ENCODE data around the gene PPP1R1B. TPM values are rescaled to one million over a fixed set of nuclear protein-coding genes. Genes with fewer than 3 reads are reported as not detected.

Gene PPP1R1B
- total RNA-seq, 2 experiments from 2014 or later: not detected

DNA sequence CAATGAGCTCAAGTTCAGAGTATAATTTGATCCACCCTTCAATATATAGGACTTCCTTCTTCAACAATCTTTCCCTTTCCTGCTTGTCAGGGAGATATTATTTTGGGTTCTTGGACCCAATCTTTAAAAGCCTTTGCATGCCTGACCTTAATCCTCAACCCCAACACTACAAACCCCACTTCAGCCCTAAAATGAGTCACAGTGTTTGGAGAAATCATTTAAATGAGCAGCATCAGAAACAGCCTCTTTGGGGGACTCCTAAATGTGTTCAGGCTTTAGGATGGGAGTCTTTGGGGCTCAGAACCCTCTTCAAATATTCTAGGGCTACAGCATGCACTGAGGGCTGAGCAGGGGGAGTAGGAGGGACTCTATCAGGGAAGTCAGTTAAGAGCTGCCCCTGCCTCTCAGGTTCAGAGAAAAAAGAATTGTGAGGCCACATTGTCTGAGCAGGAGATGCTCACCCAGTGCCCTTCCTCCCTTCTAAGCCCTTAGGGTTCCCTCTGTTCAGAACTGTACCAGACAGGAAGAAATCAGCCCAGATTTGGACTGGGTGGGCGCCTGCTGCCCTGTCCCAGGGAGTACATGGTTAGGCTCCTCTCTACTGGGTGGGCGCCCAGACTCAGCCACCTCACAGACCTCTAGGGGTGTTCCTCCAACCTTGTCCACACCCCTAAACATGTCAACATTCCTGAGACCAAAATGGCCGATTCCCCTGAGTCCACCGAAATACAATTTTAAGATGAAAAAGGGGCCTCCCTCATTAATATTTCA is 24.0 kb upstream of the PPP1R1B start:
- CTCF ChIA-PET: interaction anchor here (9.2 kb wide), 1 partner anchor 20 kb away, joined by 56 read pairs; no protein-coding TSS in a partner anchor
- Mint-ChIP-seq H3K4me3 (no peak overlapping the region), H3K36me3 (no peaks in the 10 kb centered on the region), H3K4me1 (ENCODE audit: low read depth) (peaks cover 34% of the 10 kb centered on the region), H3K27me3 (peaks cover 73% of the 10 kb centered on the region), H3K27ac (no peak overlapping the region), H3K9me3 (no peaks in the 10 kb centered on the region)
- intact Hi-C loops (cut with micrococcal nuclease): no loop called here
- DNase-seq: no peak
- POLR2A ChIA-PET: no interaction called here

DNA sequence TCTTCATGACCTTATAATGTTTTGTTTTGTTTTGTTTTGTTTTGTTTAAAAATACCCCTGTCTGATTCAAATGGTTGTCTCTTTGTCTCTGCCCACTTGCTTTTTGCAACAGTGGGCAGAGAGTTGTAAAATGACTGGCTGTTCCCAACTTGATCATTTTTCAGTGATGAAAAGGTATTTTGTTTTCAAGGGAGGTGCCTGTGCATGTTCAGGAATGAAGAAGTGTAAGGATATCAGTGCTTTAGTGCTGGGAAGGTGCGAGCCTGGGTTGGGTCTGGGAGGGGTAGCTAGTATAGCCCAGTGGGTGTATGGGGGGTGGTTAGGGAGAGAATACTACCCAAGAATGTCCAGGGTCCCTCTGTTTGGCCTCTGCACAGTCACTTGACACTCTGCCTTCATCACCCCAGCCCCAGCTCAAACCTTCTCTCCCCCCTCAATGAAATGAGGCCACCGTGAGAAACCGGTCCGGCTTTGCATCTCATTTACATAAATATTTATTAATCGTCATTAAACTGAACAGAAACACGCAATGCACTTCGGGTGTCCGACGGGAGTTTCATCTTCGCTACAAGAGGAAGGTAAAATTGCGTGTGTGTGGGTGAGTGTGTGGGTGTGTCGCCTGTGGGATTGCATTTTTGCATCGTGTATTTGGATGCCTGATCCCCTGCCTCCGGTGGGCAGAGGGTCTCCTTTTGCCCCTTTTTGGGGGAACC is 23.3 kb upstream of the PPP1R1B start:
- no peaks in the 10 kb centered on the region for H3K36me3 Mint-ChIP-seq
- CTCF ChIA-PET: interaction anchor here (9.2 kb wide), 1 partner anchor 19 kb away, joined by 56 read pairs; no protein-coding TSS in a partner anchor

DNA sequence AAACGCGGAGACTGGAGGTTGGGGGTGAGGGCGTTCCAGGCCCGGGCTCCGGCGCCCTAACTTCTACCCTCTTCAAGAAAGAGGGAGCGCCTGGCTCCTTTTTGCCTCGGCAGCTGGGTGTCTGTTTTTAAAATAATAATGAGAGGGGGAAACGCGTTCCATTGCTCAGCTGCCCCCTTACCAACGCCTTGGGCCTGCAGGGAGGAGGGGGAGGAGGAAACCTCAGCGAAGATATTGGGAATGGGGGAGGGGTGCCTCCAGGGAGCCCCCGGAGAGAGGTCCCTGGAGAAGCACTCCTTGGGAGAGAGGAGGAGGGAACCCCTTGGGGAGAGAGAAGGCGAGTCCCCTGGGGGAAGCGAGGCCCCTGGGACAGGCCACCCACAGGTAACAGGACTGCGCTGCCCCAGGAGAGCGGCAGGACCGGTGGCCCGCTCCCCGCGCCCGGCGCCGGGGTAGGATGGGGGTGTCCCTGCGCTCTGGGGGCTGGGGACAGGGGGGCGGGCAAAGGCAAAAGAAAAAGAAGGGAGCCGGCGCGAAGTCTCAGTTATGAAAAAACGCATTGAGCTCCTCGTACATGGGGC is 21.8 kb upstream of the PPP1R1B start:
- Mint-ChIP-seq H3K9me3 (no peaks in the 10 kb centered on the region), H3K27ac (no peak overlapping the region), H3K4me3 (no peak overlapping the region), H3K27me3 (peaks cover 72% of the 10 kb centered on the region), H3K4me1 (ENCODE audit: low read depth) (peaks cover 18% of the 10 kb centered on the region), H3K36me3 (no peaks in the 10 kb centered on the region)
- ChIA-PET POLR2A (interaction anchor here (0.7 kb wide), 2 partner anchors 13 to 49 kb away, joined by 3 to 4 read pairs; no protein-coding TSS in a partner anchor), CTCF (interaction anchor here (0.8 to 9.2 kb wide), 3 partner anchors 15 to 57 kb away, joined by 3 to 56 read pairs (median 4); no protein-coding TSS in a partner anchor)
- DNase-seq: no peak
- intact Hi-C loops (cut with micrococcal nuclease): no loop called here

More for the DNA sequence above, 23.3 kb upstream of the PPP1R1B start:
- Mint-ChIP-seq H3K27ac (no peak overlapping the region), H3K9me3 (no peaks in the 10 kb centered on the region), H3K4me3 (no peak overlapping the region), H3K4me1 (ENCODE audit: low read depth) (peaks cover 27% of the 10 kb centered on the region), H3K27me3 (peaks cover 68% of the 10 kb centered on the region)
- POLR2A ChIA-PET: no interaction called here
- no peak for DNase-seq
- intact Hi-C loops (cut with micrococcal nuclease): no loop called here

DNA sequence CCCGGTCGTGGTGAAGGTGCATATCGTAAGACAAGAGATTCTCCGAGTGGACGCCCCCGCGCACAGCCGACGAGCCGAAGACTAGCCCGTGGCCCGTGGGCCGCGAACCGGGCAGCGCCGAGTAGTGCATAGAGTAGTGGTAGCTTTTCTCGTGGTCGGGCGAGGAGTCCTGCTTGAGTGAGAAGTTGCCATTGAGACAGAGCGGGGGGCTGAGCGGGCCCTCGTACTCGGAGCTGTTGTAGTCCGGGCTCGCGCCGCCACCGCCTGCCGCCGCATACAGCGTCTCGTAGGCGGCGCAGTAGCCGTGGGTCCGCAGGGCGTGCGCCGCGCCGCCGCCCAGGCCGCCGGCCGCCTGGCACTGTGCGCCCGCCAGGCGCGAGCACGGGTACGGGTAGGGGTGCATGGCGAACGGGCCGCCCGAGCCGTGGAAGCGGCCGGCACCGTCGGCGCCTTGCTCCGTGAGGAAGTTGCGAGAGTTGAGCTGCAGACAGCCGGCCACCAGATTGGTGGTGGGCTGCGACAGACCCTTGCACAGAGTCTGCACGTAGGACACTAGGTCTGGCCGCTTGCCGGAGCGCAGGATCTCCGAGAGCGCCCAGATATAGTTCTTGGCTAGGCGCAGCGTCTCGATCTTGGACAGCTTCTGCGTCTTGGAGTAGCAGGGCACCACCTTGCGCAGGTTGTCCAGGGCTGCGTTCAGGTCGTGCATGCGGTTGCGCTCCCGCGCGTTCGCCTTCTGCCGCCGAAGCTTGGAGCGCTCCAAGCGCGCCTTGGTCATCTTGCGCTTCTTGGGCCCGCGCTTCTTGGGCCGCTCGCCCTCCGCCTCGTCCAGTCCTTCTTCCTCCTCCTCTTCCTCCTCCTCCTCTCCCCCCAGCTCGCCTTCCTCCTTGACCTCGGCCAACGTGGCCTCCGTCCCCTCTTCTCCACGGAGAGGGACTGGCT is 21.0 kb upstream of the PPP1R1B start:
- CTCF ChIA-PET: interaction anchor here (0.8 to 9.2 kb wide), 3 partner anchors 14 to 58 kb away, joined by 3 to 56 read pairs (median 4); no protein-coding TSS in a partner anchor
- no peak overlapping the region for H3K4me3 Mint-ChIP-seq
- peaks cover 67% of the 10 kb centered on the region for H3K27me3 Mint-ChIP-seq
- H3K36me3 Mint-ChIP-seq: no peaks in the 10 kb centered on the region
- no peak for DNase-seq
- H3K9me3 Mint-ChIP-seq: no peaks in the 10 kb centered on the region
- POLR2A ChIA-PET: interaction anchor here (0.7 kb wide), 1 partner anchor 12 kb away, joined by 4 read pairs; no protein-coding TSS in a partner anchor
- no peak overlapping the region for H3K27ac Mint-ChIP-seq
- intact Hi-C loops (cut with micrococcal nuclease): no loop called here
- peaks cover 17% of the 10 kb centered on the region for H3K4me1 Mint-ChIP-seq (ENCODE audit: low read depth)

DNA sequence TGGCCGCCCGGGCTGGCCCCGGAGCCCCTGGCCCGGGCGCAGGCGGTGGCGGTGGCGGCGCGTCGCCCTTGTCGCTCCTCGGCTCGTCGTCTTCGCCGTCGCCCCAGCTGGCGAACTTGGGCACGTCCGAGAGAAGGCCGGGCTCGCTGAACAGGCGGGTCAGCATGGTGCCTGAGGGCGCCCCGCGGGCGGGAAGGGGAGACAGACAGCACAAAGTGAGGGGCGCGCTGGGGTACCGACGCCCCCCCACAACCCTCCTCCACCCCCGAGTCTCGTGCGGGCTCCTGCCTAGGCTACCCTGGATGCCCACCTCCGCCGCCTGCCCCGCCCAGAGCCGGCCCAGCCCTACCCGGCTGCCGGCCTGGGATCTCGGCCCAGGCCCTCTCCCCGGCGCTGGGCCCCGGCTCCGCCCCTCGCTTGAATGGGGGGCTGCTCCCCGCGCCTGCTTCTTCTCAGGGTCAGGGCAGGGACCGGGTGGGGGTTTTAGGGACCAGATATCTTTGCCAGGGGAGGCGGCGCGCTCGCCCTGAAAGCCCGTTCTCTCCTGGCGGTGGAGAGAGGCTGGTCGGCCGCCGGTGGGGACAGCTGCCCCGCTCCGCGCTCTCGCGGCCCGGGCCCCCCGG is 20.2 kb upstream of the PPP1R1B start:
- no peak for DNase-seq
- intact Hi-C loops (cut with micrococcal nuclease): no loop called here
- peaks cover 61% of the 10 kb centered on the region for H3K27me3 Mint-ChIP-seq
- no peaks in the 10 kb centered on the region for H3K9me3 Mint-ChIP-seq
- no peak overlapping the region for H3K27ac Mint-ChIP-seq
- ChIA-PET CTCF (interaction anchor here (0.8 to 9.2 kb wide), 2 partner anchors 16 to 59 kb away, joined by 3 to 56 read pairs; no protein-coding TSS in a partner anchor), POLR2A (no interaction called here)
- H3K4me1 Mint-ChIP-seq (ENCODE audit: low read depth): peaks cover 17% of the 10 kb centered on the region
- H3K4me3 Mint-ChIP-seq: no peak overlapping the region
- H3K36me3 Mint-ChIP-seq: no peaks in the 10 kb centered on the region

DNA sequence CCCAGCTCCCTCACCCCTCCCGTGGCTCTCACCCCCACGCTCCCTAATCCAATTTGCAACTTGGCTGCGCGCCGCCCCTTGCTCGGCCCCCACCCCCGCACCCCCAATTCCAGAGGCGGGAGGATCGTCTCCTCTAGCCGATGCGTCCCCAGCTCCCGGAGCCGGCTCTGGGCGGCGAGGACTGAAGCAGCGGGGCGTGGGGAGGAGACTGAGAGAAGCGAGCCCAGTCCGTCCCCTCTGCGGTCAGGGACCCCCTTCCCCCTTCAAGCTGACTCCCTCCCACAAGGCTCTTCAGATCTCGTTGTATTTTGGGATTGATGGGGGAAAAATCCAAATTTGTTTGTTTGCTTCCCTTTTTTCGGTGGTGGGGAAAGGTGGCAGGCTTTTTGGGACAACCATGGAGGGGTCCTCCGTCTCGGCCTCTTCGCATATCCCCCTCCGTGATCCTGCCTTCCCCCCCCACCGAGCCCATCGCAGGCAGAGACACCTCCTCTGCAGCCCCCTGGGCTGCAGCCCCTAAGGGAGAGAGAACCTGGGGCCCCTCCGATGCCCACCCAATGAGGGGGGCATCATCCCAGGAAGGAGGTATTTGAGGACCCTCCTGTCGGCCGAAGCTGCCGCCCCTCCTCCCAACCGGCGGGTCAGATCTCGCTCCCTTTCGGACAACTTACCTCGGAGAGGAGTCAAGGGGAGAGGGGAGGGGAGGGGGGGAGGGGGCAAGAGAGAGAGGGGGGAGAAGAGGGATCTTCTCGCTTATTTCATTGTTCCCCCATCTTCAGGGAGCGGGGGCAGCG is 19.5 kb upstream of the PPP1R1B start:
- intact Hi-C loops (cut with micrococcal nuclease): no loop called here
- no peak overlapping the region for H3K27ac Mint-ChIP-seq
- no peaks in the 10 kb centered on the region for H3K36me3 Mint-ChIP-seq
- H3K27me3 Mint-ChIP-seq: peaks cover 54% of the 10 kb centered on the region
- CTCF ChIA-PET: interaction anchor here (0.8 to 9.2 kb wide), 2 partner anchors 15 to 59 kb away, joined by 3 to 56 read pairs; no protein-coding TSS in a partner anchor
- no peak overlapping the region for H3K4me3 Mint-ChIP-seq
- POLR2A ChIA-PET: no interaction called here
- DNase-seq: no peak
- peaks cover 17% of the 10 kb centered on the region for H3K4me1 Mint-ChIP-seq (ENCODE audit: low read depth)
- no peaks in the 10 kb centered on the region for H3K9me3 Mint-ChIP-seq

DNA sequence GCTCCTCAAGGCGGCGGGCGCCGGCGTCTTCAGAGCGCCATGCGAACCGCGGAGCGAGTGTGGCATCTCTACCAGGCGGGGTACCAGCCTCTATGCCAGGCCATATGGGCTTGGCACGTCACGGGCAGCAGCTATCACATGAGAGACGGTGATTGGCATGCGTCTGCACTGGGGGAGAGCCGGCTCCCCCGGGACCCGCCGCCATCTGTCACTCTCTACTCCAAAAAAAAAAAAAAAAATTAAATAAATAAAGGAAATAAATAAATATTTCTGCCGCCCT is 19.0 kb upstream of the PPP1R1B start, which contains the start of gene NEUROD2:
NEUROD2 (minus strand) TSS at position 70 of the 280 bp plus-strand sequence. CDS start 1,321 bp downstream, outside the sequence.
- POLR2A ChIA-PET: no interaction called here
- no peak for DNase-seq
- H3K4me1 Mint-ChIP-seq (ENCODE audit: low read depth): peaks cover 17% of the 10 kb centered on the region
- peaks cover 50% of the 10 kb centered on the region for H3K27me3 Mint-ChIP-seq
- intact Hi-C loops (cut with micrococcal nuclease): no loop called here
- no peak within 1 kb of the TSS for H3K27ac Mint-ChIP-seq
- H3K36me3 Mint-ChIP-seq: no peaks in the 10 kb centered on the region
- CTCF ChIA-PET: interaction anchor here (9.2 kb wide), 1 partner anchor 14 kb away, joined by 56 read pairs; no protein-coding TSS in a partner anchor
- H3K4me3 Mint-ChIP-seq: no peak within 1 kb of the TSS
- no peaks in the 10 kb centered on the region for H3K9me3 Mint-ChIP-seq

DNA sequence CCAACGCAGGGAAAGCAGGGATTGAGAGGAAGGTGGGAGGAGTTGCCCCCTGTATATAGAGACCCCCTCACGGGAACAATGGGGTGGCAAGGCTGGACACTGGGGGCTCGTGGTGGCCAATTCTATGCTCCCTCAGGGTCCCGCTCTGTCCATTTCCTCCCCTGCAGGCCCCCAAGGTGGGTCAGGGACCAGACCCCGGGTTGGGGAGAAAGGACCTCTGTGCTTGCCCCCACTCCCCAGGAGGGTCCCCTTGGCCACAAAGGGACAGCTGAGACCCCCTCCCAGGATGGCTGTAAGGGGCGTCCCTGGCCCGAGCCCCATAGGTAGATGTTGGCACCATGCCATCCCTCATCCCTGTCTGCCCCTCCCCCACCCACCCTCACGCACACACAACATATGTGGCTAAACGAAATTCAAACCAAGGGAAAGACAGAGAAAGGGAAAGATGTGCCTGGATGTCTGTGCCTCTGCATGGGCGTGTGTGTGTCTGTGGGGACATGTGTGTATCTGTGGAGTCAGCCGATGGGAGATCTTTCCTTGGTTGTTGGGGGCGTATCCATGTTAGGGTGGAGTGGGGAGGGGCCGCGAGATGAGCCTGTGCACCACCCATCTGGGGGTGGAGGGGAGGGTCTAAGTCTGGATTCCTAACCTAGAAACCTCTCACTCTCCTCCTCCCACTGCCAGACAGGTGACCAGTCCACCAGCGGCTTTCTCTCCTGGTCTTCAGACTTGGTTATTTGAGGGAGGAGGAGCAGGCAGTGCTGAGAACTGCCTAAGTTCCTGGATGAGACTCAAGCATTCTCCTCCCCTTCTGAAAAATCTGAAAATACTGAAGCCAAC is 18.4 kb upstream of the PPP1R1B start:
- Mint-ChIP-seq H3K9me3 (no peaks in the 10 kb centered on the region), H3K36me3 (no peaks in the 10 kb centered on the region), H3K27me3 (peaks cover 49% of the 10 kb centered on the region), H3K4me1 (ENCODE audit: low read depth) (peaks cover 15% of the 10 kb centered on the region), H3K27ac (no peak overlapping the region), H3K4me3 (no peak overlapping the region)
- intact Hi-C loops (cut with micrococcal nuclease): no loop called here
- DNase-seq: no peak
- ChIA-PET CTCF (interaction anchor here (9.2 kb wide), 1 partner anchor 14 kb away, joined by 56 read pairs; no protein-coding TSS in a partner anchor), POLR2A (no interaction called here)

DNA sequence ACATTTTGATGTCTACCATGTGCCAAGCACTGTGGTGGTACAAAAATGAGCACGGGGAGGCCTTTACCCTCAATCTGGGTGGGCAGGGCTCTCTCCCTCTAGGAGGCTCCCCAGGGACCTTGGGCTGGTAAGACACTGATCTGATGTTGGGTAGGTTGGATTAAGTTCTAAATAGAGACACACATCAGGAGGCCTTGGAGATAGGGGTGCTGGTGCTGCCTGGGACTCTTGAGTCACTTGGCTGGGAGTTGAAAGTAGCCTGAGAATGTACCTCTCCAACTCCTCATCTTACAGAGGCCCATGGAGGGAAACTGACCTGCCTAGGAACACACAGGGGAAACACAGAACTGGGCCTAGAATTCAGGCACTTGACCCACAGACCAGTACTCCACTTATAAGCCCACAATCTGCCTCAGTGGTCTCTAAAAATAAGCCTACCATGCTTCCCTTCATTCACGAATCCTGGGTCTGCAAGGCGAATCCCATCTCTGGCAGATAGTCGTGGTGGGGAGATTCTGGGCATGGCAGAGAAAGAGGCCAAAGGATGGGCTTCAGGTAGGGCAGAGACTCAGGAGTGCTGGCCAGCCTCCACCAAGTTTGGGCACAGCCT is 17.2 kb upstream of the PPP1R1B start:
- Mint-ChIP-seq H3K36me3 (no peaks in the 10 kb centered on the region), H3K27ac (no peak overlapping the region), H3K4me3 (no peak overlapping the region), H3K4me1 (ENCODE audit: low read depth) (peaks cover 10% of the 10 kb centered on the region), H3K9me3 (no peaks in the 10 kb centered on the region), H3K27me3 (peaks cover 41% of the 10 kb centered on the region)
- no peak for DNase-seq
- CTCF ChIA-PET: interaction anchor here (0.7 to 0.9 kb wide), 2 partner anchors 12 to 30 kb away, joined by 3 to 4 read pairs; no protein-coding TSS in a partner anchor
- POLR2A ChIA-PET: no interaction called here
- intact Hi-C loops (cut with micrococcal nuclease): no loop called here

Data from activated CD4-positive, alpha-beta memory T cell treated with anti-CD3 and anti-CD28 coated beads for 36 hours (primary cell).